Measurements from ENCODE around the gene PITPNC1. TPM values are rescaled to one million over a fixed set of nuclear protein-coding genes. Genes with fewer than 3 reads are reported as not detected.

Gene PITPNC1
- total RNA-seq, 1 donor from 2014 or later: 12.4 TPM

DNA sequence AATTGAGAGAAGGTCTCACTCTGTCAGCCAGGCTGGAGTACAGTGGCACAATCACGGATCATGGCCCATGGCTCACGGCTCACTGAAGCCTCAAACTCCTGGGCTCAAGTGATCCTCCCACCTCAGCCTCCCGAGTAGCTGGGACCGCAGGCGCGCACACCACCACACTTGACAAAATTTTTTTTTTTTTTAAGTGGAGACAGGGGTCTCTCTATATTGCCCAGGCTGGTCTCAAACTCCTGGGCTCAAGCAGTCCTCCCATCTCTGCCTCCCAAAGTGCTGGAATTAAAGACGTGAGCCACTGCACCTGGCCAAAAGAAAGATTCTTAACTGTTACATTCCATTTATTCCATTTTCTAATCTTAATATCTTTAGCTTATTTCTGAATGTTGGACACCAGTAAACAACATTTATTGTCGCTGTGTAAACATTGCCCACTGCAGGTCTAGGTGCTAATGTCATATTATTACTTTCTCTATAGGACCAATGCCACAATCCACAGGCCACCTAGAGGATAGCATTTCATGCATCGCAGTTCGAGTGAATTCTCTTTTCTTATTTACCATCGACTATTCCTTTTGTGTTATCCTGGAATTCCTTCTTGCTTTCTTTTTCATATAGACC lies 123.7 kb downstream of the PITPNC1 start:
- H3K27ac ChIP-seq (ENCODE audit: low read depth, low read length): no peak overlapping the region
- no peaks in the 10 kb centered on the region for H3K79me2 ChIP-seq (ENCODE audit: insufficient read depth, low read length)
- TF ChIP-seq, protein P1, sequence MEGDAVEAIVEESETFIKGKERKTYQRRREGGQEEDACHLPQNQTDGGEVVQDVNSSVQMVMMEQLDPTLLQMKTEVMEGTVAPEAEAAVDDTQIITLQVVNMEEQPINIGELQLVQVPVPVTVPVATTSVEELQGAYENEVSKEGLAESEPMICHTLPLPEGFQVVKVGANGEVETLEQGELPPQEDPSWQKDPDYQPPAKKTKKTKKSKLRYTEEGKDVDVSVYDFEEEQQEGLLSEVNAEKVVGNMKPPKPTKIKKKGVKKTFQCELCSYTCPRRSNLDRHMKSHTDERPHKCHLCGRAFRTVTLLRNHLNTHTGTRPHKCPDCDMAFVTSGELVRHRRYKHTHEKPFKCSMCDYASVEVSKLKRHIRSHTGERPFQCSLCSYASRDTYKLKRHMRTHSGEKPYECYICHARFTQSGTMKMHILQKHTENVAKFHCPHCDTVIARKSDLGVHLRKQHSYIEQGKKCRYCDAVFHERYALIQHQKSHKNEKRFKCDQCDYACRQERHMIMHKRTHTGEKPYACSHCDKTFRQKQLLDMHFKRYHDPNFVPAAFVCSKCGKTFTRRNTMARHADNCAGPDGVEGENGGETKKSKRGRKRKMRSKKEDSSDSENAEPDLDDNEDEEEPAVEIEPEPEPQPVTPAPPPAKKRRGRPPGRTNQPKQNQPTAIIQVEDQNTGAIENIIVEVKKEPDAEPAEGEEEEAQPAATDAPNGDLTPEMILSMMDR (IDR thresholded peaks at IDR 0.05; ENCODE audit: insufficient read depth, low read depth, low read length): no peak

DNA sequence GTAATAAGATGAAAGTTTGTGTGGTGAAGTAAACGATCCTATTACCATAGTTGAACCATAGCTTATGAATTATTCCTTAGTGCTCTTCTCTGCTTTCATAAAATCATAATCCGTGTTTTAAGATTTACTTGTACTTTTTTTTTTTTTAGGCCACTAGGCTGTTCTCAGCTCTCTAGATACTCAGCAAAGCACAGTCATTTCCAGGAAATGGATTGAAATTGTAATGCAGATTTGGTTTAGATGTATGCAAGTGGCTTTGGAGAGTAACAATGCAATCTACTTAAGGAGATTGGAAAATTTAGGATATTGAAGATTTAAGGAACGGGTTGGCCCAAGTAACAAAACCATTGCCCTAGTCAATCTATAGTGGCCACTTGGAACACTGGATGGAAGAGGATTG lies 125.1 kb downstream of the PITPNC1 start:
- H3K36me3 ChIP-seq (ENCODE audit: insufficient read depth, low read length): no peaks in the 10 kb centered on the region
- TF ChIP-seq, protein P1 (IDR thresholded peaks at IDR 0.05; ENCODE audit: insufficient read depth, low read depth, low read length): no peak
- no peak for TF ChIP-seq EZH2 (IDR thresholded peaks at IDR 0.05; ENCODE audit: insufficient read depth, low read length)
- FAIRE-seq (no peak), DNase-seq (ENCODE audit: low read depth) (no peak)
- Mint-ChIP-seq H3K36me3 (ENCODE audit: low read depth, unreplicated experiment) (peaks cover 2% of the 10 kb centered on the region), H3K4me1 (ENCODE audit: low read depth, unreplicated experiment) (peaks cover 9% of the 10 kb centered on the region), H3K27me3 (ENCODE audit: low read depth, unreplicated experiment) (no peaks in the 10 kb centered on the region), H3K4me3 (ENCODE audit: unreplicated experiment) (no peak overlapping the region), H3K27ac (ENCODE audit: unreplicated experiment) (no peak overlapping the region), H3K9me3 (ENCODE audit: unreplicated experiment) (peaks cover 3% of the 10 kb centered on the region)
- H3K27me3 ChIP-seq (ENCODE audit: insufficient read depth, low read length): no peaks in the 10 kb centered on the region
- no peaks in the 10 kb centered on the region for H4K20me1 ChIP-seq (ENCODE audit: insufficient read depth, low read length)
- no peak overlapping the region for H3K4me3 ChIP-seq (ENCODE audit: insufficient read depth, low read depth, low read length)
- no peak overlapping the region for H3K27ac ChIP-seq (ENCODE audit: low read depth, low read length)
- H2AFZ ChIP-seq (ENCODE audit: low read depth, low read length): no peak overlapping the region
- no peak overlapping the region for H3K9ac ChIP-seq (ENCODE audit: low read length)
- no peaks in the 10 kb centered on the region for H3K9me3 ChIP-seq (ENCODE audit: insufficient read depth, low read depth, low read length)
- no peaks in the 10 kb centered on the region for H3K79me2 ChIP-seq (ENCODE audit: insufficient read depth, low read length)
- no peak overlapping the region for H3K4me2 ChIP-seq (ENCODE audit: low read length)
- H3K4me1 ChIP-seq (ENCODE audit: insufficient read depth, low read length): no peaks in the 10 kb centered on the region

More for the DNA sequence above, 123.7 kb downstream of the PITPNC1 start:
- Mint-ChIP-seq H3K36me3 (ENCODE audit: low read depth, unreplicated experiment) (no peaks in the 10 kb centered on the region), H3K4me3 (ENCODE audit: unreplicated experiment) (no peak overlapping the region), H3K27me3 (ENCODE audit: low read depth, unreplicated experiment) (no peaks in the 10 kb centered on the region), H3K9me3 (ENCODE audit: unreplicated experiment) (no peaks in the 10 kb centered on the region), H3K4me1 (ENCODE audit: low read depth, unreplicated experiment) (peaks cover 7% of the 10 kb centered on the region), H3K27ac (ENCODE audit: unreplicated experiment) (no peak overlapping the region)
- Histone ChIP-seq H3K27me3 (ENCODE audit: insufficient read depth, low read length) (no peaks in the 10 kb centered on the region), H2AFZ (ENCODE audit: low read depth, low read length) (no peak overlapping the region), H3K9me3 (ENCODE audit: insufficient read depth, low read depth, low read length) (no peaks in the 10 kb centered on the region), H4K20me1 (ENCODE audit: insufficient read depth, low read length) (no peaks in the 10 kb centered on the region), H3K36me3 (ENCODE audit: insufficient read depth, low read length) (no peaks in the 10 kb centered on the region), H3K9ac (ENCODE audit: low read length) (no peak overlapping the region), H3K4me3 (ENCODE audit: insufficient read depth, low read depth, low read length) (no peak overlapping the region), H3K4me2 (ENCODE audit: low read length) (no peak overlapping the region), H3K4me1 (ENCODE audit: insufficient read depth, low read length) (no peaks in the 10 kb centered on the region)
- no peak for DNase-seq (ENCODE audit: low read depth)
- no peak for FAIRE-seq

DNA sequence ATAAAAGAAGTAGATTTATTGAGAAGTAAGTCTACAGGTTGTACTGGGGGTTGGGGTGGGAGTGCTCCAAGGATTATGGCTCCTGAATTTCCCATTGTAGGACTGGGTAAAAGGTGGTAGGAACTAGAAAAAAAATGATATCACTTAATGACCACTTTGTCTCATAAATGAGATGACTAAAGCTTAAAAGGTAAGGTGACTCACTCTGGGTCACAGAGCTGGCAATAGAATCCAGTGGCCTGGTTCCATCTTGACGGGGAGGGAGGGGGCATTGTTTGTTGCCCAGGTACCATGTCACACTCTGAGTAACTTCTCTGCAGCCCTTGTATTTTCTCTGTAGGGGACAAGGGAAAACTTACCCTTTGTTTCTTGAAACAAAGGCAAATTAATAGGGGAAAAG lies 126.1 kb downstream of the PITPNC1 start:
- H3K4me2 ChIP-seq (ENCODE audit: low read length): no peak overlapping the region
- Mint-ChIP-seq H3K9me3 (ENCODE audit: unreplicated experiment) (peaks cover 7% of the 10 kb centered on the region), H3K4me1 (ENCODE audit: low read depth, unreplicated experiment) (peaks cover 15% of the 10 kb centered on the region), H3K36me3 (ENCODE audit: low read depth, unreplicated experiment) (peaks cover 2% of the 10 kb centered on the region), H3K4me3 (ENCODE audit: unreplicated experiment) (no peak overlapping the region), H3K27ac (ENCODE audit: unreplicated experiment) (no peak overlapping the region), H3K27me3 (ENCODE audit: low read depth, unreplicated experiment) (no peaks in the 10 kb centered on the region)
- TF ChIP-seq, protein P1 (IDR thresholded peaks at IDR 0.05; ENCODE audit: insufficient read depth, low read depth, low read length): no peak
- no peak for TF ChIP-seq EZH2 (IDR thresholded peaks at IDR 0.05; ENCODE audit: insufficient read depth, low read length)
- no peak overlapping the region for H2AFZ ChIP-seq (ENCODE audit: low read depth, low read length)
- no peak overlapping the region for H3K27ac ChIP-seq (ENCODE audit: low read depth, low read length)
- FAIRE-seq: no peak
- H3K79me2 ChIP-seq (ENCODE audit: insufficient read depth, low read length): no peaks in the 10 kb centered on the region
- no peaks in the 10 kb centered on the region for H3K27me3 ChIP-seq (ENCODE audit: insufficient read depth, low read length)
- no peaks in the 10 kb centered on the region for H3K36me3 ChIP-seq (ENCODE audit: insufficient read depth, low read length)
- no peak for DNase-seq (ENCODE audit: low read depth)
- H4K20me1 ChIP-seq (ENCODE audit: insufficient read depth, low read length): no peaks in the 10 kb centered on the region
- H3K4me1 ChIP-seq (ENCODE audit: insufficient read depth, low read length): no peaks in the 10 kb centered on the region
- H3K9me3 ChIP-seq (ENCODE audit: insufficient read depth, low read depth, low read length): peaks cover 3% of the 10 kb centered on the region
- no peak overlapping the region for H3K4me3 ChIP-seq (ENCODE audit: insufficient read depth, low read depth, low read length)
- H3K9ac ChIP-seq (ENCODE audit: low read length): no peak overlapping the region
